HG03159 (cell line): ENCODE measurements around the gene STK25.

Experiments used
- ATAC-seq: cut with Tn5 transposase; IDR thresholded peaks from one replicate; pipeline ENCODE4 v1.9.1; 2021; ENCODE audit warnings: mild to moderate bottlenecking, moderate library complexity; ENCODE audit not compliant: unreplicated experiment

STK25 gene

GRCh38 chr2:241495172-241496002, 13.0 kb downstream of the STK25 start:
- no peak for ATAC-seq

GRCh38 chr2:241494311-241494908, 14.0 kb downstream of the STK25 start:
- no peak for ATAC-seq

GRCh38 chr2:241493092-241493491, 15.3 kb downstream of the STK25 start:
- no peak for ATAC-seq

GRCh38 chr2:241492174-241492565, 16.2 kb downstream of the STK25 start:
- ATAC-seq, result no peak

- ATAC-seq, result no peak
These were observed 16.7 kb downstream of the STK25 start for GRCh38 chr2:241491549-241492173.

- no peak for ATAC-seq
These were observed 17.4 kb downstream of the STK25 start for GRCh38 chr2:241490825-241491506.

GRCh38 chr2:241489733-241490680, 18.4 kb downstream of the STK25 start:
- no peak for ATAC-seq

- no peak for ATAC-seq
These were observed 19.3 kb downstream of the STK25 start for GRCh38 chr2:241489088-241489487.

GRCh38 chr2:241485172-241485911, 23.0 kb downstream of the STK25 start:
- no peak for ATAC-seq

GRCh38 chr2:241483305-241483704, 25.1 kb downstream of the STK25 start:
- no peak for ATAC-seq

GRCh38 chr2:241482126-241482955, 26.0 kb downstream of the STK25 start:
- no peak for ATAC-seq

- ATAC-seq, result no peak
These were observed 26.7 kb downstream of the STK25 start for GRCh38 chr2:241481687-241482086.

- ATAC-seq, result no peak
These were observed 29.1 kb downstream of the STK25 start for GRCh38 chr2:241479026-241479898.

- ATAC-seq, result no peak
These were observed 30.2 kb downstream of the STK25 start for GRCh38 chr2:241478166-241478565.

- ATAC-seq, result no peak
These were observed 33.1 kb downstream of the STK25 start for GRCh38 chr2:241475267-241475666.

GRCh38 chr2:241473399-241473798, 35.0 kb downstream of the STK25 start:
- no peak for ATAC-seq

- no peak for ATAC-seq
These were observed 38.6 kb downstream of the STK25 start for GRCh38 chr2:241469746-241470145.

- no peak for ATAC-seq
These were observed 40.0 kb downstream of the STK25 start for GRCh38 chr2:241468476-241468781.
